Suprapubic skin (tissue), 4 donors: ENCODE data around the gene SLC29A1. TPM values are rescaled to one million over a fixed set of nuclear protein-coding genes. Genes with fewer than 3 reads are reported as not detected.
A peak's percentile ranks its signal among the peaks of the same experiment; 100 is the strongest.

ENCODE experiments used
- DNase-seq, 2 donors: peaks; one replicate each; pipeline ENCODE4 v3.0.0-alpha.2; 2019; ENCODE audit warnings: low spot score in 2 of 2
- H3K27ac ChIP-seq: fragments of 200-600 bp; sonication (generic); one replicate; pipeline ENCODE4 v1.5.1; 2019
- H3K27me3 ChIP-seq: fragments of 200-600 bp; sonication (generic); one replicate; pipeline ENCODE4 v1.5.1; 2019
- H3K36me3 ChIP-seq: fragments of 200-600 bp; sonication (generic); one replicate; pipeline ENCODE4 v1.5.1; 2019
- H3K4me1 ChIP-seq: fragments of 200-600 bp; sonication (generic); one replicate; pipeline ENCODE4 v1.5.1; 2019
- H3K4me3 ChIP-seq: fragments of 200-600 bp; sonication (generic); one replicate; pipeline ENCODE4 v1.5.1; 2019; ENCODE audit warnings: mild to moderate bottlenecking
- H3K9me3 ChIP-seq: fragments of 200-600 bp; sonication (generic); one replicate; pipeline ENCODE4 v1.5.1; 2019
- CTCF ChIP-seq, 2 donors: fragments of 200-600 bp in 1 of 2; fragments of 450-650 bp in 1 of 2; sonication (generic) in 1 of 2; IDR thresholded peaks; one replicate each; pipeline ENCODE4 v1.5.1; 2016 to 2019; ENCODE audit warnings: antibody characterized with exemption in 2 of 2, mild to moderate bottlenecking in 1 of 2, moderate library complexity in 1 of 2
- EP300 ChIP-seq: sonication (generic); formaldehyde crosslinking; IDR thresholded peaks from one replicate; pipeline ENCODE4 v1.6.1; 2017; ENCODE audit warnings: antibody characterized with exemption
- POLR2A ChIP-seq, 2 donors: fragments of 450-650 bp; IDR thresholded peaks; one replicate each; pipeline ENCODE4 v1.6.1; 2017; ENCODE audit warnings: antibody characterized with exemption in 2 of 2, mild to moderate bottlenecking in 2 of 2, moderate library complexity in 2 of 2
- POLR2AphosphoS5 ChIP-seq, 3 donors: sonication (generic); formaldehyde crosslinking; IDR thresholded peaks; one replicate each; pipeline ENCODE4 v1.6.1; 2017; ENCODE audit warnings: antibody characterized with exemption in 3 of 3
- WGBS: methylation state at CpG from one replicate; pipeline ENCODE4 v1.1.5; 2018; 5-methylcytosine and 5-hydroxymethylcytosine counted together
- total RNA-seq, 4 donors: library from RNA; depleted of rRNA; stranded (reverse); fragments of >200 nt; gene quantifications; one replicate each; pipeline ENCODE4 v1.1.0, GENCODE V29; 2016

Gene SLC29A1
- total RNA-seq: 100 to 1,000 TPM in 1 of 4 donors, 10 to 100 TPM in 3; 61.7 to 133 (median 75.3) TPM

GRCh38 chr6:44223319-44224028 lies at the start of gene SLC29A1:
Gene SLC29A1 (plus strand): TSS chr6:44223595. CDS start chr6:44227314, 3,719 bp downstream.
- peak within 1 kb of the TSS; percentile 81 for H3K4me3 ChIP-seq
- 0% methylated on average over 2 of the region's 73 CpGs for WGBS
- H3K36me3 ChIP-seq: no peaks in the 10 kb centered on the region
- H3K27ac ChIP-seq: peak within 1 kb of the TSS; percentile 92
- TF ChIP-seq CTCF (IDR thresholded peaks at IDR 0.05) (no peak), POLR2A (IDR thresholded peaks at IDR 0.05) (no peak), EP300 (no peak), POLR2AphosphoS5 (IDR thresholded peaks at IDR 0.05) (no peak)
- no peaks in the 10 kb centered on the region for H3K9me3 ChIP-seq
- H3K4me1 ChIP-seq: peaks cover 98% of the 10 kb centered on the region
- DNase-seq: peak in 1 of 2 donors; percentile 83
- H3K27me3 ChIP-seq: no peaks in the 10 kb centered on the region

- no peak overlapping the region for H3K27ac ChIP-seq
- WGBS: 74% methylated on average over 14 of the region's 15 CpGs
- no peak for TF ChIP-seq EP300
- no peak for TF ChIP-seq POLR2AphosphoS5 (IDR thresholded peaks at IDR 0.05)
- no peak for TF ChIP-seq CTCF (IDR thresholded peaks at IDR 0.05)
- no peak for TF ChIP-seq POLR2A (IDR thresholded peaks at IDR 0.05)
- no peaks in the 10 kb centered on the region for H3K27me3 ChIP-seq
- no peak for DNase-seq
- H3K4me3 ChIP-seq: no peak overlapping the region
- H3K9me3 ChIP-seq: no peaks in the 10 kb centered on the region
- H3K36me3 ChIP-seq: no peaks in the 10 kb centered on the region
- peaks cover 32% of the 10 kb centered on the region for H3K4me1 ChIP-seq
Observed at GRCh38 chr6:44176130-44176761, 47.1 kb upstream of the SLC29A1 start.

GRCh38 chr6:44176762-44177509 lies 46.5 kb upstream of the SLC29A1 start:
- no peaks in the 10 kb centered on the region for H3K36me3 ChIP-seq
- no peak for TF ChIP-seq CTCF (IDR thresholded peaks at IDR 0.05)
- TF ChIP-seq EP300: no peak
- TF ChIP-seq POLR2A (IDR thresholded peaks at IDR 0.05): no peak
- TF ChIP-seq POLR2AphosphoS5 (IDR thresholded peaks at IDR 0.05): no peak
- no peaks in the 10 kb centered on the region for H3K27me3 ChIP-seq
- no peaks in the 10 kb centered on the region for H3K9me3 ChIP-seq
- DNase-seq: no peak
- no peak overlapping the region for H3K4me3 ChIP-seq
- WGBS: 75% methylated on average over 23 of the region's 24 CpGs
- peaks cover 32% of the 10 kb centered on the region for H3K4me1 ChIP-seq
- no peak overlapping the region for H3K27ac ChIP-seq

- no peak for DNase-seq
- no peak for TF ChIP-seq POLR2A (IDR thresholded peaks at IDR 0.05)
- TF ChIP-seq POLR2AphosphoS5 (IDR thresholded peaks at IDR 0.05): no peak
- no peak for TF ChIP-seq CTCF (IDR thresholded peaks at IDR 0.05)
- TF ChIP-seq EP300: no peak
- no peaks in the 10 kb centered on the region for H3K9me3 ChIP-seq
- H3K27ac ChIP-seq: peak overlapping the region; percentile 45
- H3K27me3 ChIP-seq: no peaks in the 10 kb centered on the region
- H3K4me3 ChIP-seq: no peak overlapping the region
- H3K4me1 ChIP-seq: peaks cover 29% of the 10 kb centered on the region
- no peaks in the 10 kb centered on the region for H3K36me3 ChIP-seq
- WGBS: 56% methylated on average over 13 of the region's 13 CpGs
Observed at GRCh38 chr6:44177691-44178423, 45.5 kb upstream of the SLC29A1 start.
